Stromal cell of bone marrow (primary cell): Measurements from ENCODE around the gene ANKRD26.

Source experiments
- DNase-seq: peaks from one replicate; pipeline ENCODE4 v3.0.0-alpha.2; 2012; ENCODE audit warnings: low read depth

Gene ANKRD26

DNA sequence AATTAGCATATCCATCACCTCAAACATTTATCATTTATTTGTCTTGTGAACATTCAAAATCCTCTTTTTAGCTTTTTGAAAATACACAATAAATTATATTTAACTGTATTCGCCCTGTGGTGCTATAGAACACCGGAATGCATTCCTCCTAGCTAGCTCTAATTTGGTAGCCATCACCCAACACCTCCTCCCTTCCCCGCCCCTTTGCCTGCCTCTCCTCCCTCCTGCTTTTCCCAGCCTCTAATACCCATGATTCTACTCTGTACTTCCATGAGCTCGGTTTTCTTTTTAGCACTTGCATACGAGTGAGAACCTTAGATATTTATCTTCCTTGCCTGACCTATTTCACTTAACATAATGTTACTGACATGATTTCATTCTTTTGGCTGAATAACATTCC, 80.1 kb downstream of the ANKRD26 start:
- no peak for DNase-seq

DNA sequence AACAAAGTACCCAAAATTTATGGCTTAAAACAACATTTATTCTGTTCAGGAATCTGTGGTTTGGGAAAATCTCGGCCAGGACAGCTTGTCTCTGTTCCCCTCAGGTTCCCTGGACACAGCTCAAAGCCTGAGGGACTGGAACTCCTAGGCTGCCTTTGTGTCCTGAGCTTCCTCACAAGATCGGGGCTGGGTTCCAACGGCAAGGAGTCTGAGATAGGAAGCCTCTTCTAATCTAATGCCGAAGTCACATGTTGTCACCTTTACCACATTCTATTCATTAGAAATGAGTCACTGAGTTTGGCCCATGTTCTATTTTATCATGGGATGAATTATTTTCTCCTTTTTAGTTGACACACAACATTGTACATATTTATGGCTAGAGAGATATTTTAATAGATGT, 80.5 kb downstream of the ANKRD26 start:
- no peak for DNase-seq

DNA sequence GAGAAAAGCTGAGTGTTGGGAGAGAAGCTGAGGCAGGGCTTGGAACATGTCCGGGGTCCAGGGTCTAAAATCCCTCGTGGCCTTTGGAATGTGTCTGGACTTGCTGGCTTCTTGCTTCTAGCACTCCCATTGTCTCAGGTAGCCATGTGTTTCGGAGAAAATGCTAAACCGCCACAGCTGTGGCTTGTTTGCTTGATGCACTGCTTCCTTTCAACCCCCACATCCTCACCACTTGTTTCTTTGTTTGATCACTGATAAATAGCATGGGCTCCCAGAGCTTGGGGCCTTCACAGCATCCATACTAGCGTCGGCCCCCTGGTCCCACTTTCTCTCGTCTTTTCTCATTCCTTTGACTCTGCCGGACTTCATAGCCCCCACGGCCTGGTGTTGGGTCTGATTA, 102.7 kb downstream of the ANKRD26 start:
- no peak for DNase-seq

DNA sequence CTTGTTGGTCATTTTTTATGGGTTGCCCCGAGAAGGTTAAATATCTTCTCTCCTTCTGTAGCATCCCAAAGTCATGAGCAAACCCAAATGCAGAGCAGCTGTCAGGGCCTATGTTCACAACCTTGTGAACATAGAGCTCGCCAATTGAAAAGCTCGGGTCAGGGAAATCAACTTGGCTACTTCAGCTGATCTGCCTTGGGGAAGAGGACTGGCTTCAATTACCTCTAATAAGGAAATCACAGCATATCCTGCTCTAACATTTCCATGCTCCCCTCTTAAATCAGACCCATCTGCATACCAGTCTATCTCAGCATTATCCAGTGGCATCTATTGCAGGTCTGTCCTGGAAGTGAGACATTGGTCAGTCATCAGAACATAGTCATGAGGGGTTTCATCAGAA, 105.6 kb downstream of the ANKRD26 start:
- DNase-seq: no peak

DNA sequence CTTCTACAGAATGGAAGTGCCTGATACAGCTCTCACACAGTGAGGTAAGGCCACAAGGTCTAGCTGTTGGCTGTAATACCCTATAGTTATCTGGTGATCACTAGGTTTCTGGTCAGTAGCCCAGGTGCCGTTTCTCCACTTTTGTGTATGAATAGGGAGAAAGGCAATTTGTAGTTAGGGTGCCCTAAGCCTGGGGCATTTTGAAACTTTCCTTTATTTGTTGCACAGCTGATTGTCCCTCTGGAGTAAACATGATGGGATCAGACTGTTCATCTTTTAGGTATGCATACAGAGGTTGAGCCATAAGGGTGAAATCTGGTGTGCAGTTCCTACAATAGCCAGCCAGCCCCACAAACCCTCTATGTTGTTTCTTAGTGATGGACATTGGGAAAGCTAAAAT, 112.4 kb downstream of the ANKRD26 start:
- no peak for DNase-seq

DNA sequence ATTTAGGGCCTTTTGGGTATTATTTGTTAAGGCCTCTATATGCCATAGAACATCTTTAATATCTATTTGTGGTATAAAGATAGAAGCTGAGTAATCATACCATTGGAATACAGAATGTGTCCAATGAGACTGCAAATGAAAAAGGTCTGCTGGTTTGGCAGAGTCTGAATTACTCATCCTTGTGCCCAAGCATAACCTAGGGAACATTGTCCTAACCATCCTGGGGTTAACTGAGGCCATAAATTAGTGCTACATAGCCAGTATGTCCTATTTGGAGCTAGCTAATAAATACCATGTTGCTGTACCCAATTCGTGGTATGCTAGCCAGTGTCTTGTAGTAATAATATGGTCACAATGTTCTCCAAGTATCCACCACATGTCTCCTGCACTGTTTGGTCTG, 117.1 kb downstream of the ANKRD26 start:
- no peak for DNase-seq

DNA sequence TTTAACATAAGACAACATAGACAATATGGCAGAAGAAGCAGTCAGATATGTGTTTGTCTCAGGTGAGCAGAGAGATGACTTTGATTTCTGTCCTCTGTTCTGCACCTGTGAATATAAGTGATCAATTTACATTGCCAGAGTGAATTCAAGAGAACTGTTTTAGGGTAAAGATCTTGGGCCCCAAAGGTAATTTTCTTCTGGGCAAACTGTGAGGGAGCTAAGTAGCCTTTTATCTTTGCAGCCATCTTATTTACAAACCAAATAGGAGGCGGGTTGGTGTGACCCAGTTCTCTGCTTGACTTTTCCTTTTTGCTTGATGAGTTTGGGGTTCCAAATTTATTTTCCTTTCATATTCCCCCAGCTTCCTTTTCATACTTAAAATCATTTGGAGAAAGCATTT, 118.2 kb downstream of the ANKRD26 start:
- DNase-seq: no peak

DNA sequence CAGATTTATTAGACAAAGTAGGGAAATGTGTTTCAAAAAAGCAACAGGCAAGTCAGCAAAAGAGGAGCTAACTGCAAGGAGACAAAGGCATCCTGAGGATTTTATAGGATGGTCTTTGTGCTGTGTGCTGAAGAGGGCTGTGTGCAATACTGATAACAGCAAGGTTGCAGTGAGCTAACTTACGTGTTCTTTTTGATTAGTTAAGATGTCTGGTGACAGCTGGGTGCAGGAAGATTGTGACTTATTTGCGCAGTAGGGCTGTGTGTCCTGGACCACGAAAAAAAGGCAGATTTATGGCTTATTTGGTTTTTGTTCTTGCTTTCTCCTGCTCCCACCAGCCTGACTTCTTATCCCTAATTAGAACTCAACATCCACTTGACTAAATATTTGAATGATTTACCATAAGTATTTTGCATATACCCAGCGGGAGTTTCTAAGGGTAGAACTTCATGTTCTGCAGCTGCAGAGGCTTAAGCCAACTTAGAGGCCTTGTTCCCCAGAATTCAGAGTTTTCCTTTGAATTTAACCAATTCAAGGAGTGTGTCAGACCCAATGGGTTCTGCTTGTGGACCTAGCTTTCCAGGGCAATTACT, 119.0 kb downstream of the ANKRD26 start:
- DNase-seq: no peak

DNA sequence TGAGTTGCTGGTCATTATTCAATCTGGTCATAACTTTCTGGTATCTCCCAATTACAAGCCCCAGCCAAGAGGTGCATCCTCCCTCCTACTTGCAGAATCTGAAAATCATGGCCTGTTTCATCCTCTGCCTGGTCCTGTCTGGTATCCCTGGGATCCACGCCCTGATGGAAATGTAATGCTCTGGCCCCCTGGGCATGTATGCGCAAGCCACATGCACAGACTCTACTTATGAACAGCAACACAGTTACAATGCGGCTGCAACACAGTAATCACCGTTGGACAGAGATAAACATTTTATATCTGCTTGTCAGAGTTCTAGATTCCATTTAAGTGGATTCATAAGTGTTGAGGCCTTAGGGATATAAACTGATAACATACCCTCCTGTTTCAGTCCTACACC, 121.8 kb downstream of the ANKRD26 start:
- DNase-seq: no peak

DNA sequence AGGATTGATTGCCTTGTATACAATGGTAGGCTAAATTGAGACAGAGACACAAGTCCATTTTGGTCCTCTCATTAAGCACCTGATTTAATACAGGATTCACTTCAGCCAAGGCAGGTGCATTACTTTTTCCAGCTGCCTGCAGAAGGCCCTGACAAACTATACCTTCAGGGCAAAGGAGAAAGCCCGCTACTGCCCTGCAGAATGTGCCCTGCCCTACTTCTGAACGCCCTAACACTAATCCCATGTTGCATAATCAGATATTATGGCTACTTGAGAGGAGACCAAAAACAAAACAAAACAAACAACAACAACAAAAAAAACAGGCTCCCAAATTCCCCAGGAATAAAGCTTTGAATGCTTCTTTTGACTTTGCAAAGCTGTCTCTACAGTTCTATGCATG, 122.7 kb downstream of the ANKRD26 start:
- no peak for DNase-seq

DNA sequence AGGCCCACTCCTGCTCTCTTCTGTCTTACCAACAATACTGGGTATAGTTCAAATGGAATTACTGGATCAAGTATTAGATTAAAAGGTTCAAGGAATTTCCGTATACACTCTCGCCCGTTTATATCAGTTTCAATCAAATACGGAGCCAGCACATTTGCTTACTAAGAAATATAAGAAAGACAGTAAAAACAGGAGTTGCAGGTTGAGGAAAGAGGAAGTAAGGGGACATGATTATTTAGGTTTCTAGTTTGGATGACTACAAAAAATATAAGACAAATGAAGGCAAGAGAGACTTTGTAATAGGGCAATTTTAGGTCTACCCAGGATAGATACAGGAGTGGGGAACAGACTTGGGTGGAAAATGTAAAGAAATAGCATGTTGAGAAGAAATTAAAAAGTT, 129.6 kb downstream of the ANKRD26 start:
- DNase-seq: no peak

DNA sequence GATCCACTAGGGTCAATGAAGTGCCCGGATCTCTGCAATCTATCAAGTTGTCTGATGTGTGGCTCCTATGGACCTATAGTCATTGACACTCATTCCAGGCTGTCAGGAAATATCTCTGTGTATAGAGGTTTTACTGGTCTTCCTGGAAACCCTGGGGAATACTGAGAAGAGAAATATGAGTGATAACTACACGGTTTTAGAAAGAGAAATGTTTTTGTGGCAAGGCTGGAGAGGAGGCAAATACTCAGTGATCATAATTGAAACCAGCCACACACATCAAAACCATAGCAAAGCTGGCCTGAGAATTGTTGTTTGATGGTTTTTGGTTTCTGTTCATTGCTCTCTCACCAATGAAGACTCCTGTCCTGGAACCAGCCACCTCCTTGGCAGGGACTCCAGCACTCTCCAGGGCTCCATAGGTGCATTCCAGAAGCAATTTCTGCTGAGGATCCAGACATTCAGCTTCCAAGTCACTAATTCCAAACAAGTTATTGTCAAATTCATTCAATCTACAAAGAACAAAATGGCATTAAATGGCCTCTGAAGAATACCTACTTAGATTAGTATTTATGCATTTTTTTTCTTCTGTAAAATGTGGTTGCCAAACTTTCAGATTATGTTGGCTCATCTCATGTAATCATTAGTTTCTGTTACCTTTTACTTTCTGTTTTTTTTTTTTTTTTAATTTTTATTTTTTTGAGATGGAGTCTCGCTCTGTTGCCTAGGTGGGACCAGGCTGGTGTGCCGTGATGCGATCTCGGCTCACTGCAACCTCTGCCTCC, 131.0 kb downstream of the ANKRD26 start:
- DNase-seq: peak; percentile 13

DNA sequence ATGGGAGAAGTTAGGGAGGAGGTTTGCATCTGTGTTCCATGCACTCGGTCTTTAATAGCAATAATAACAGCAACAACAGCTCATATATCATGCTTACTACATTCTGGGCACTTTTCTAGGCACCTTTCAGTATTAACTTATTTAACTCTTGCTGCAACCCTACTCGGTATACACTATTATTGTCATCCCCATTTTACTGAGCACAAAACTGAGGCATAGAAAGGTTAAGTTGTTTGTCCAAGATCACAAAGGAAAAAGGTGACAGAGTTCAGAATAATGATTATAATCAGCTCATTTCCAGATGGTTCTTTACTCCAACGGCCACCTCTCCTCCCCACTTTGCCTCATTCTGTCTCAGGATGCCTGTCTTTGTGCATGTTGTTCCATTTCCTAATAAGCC, 137.5 kb downstream of the ANKRD26 start:
- DNase-seq: no peak

DNA sequence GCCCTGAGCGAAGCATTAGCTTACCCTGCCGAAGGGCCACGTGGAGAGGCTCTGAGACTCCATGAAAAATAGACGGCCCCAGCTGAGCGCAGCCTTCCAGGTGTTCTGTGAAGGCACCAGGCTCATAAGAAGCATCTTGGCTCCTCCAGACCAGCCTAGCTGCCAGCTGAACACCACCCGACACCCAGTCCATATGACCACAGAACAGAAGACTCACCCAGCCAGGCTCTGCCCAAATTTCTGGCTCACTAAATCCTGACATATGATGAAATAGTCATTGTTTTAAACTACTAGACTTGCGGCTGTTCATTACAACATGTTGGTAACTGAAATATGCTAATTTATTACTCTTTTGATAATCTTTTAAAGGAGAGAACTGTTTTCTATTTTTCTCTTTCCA, 140.0 kb downstream of the ANKRD26 start:
- DNase-seq: no peak

DNA sequence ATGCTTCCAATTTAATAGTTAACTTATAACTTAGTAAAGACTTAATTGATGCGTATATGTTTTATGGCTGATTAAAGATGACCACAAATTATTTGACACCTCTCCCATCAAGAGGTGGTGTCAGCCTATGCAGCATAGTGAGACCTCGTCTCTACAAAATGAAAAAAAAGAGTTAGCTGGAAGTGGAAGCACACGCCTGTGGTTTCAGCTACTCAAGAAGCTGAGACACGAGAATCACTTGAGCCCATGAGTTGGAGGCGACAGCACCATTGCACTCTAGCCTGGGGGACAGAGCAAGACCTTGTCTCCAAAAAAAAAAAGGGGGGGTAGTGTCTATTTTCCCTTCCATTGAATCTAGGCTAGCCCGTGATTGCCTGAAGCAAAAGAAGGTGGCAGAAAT, 140.5 kb downstream of the ANKRD26 start:
- no peak for DNase-seq
